Hepatocyte (in vitro differentiated cells): Measurements from ENCODE around the gene ABTB1. TPM values are rescaled to one million over a fixed set of nuclear protein-coding genes. Genes with fewer than 3 reads are reported as not detected.

Experiments
- DNase-seq: peaks from one replicate; pipeline ENCODE4 v3.0.0-alpha.2; 2016; ENCODE audit warnings: low spot score
- H2AFZ ChIP-seq: fragments of 200-600 bp; sonication (generic); 2 replicates; pipeline ENCODE4 v1.6.0; 2016; ENCODE audit warnings: antibody characterized with exemption, mild to moderate bottlenecking
- H3K27ac ChIP-seq: fragments of 200-600 bp; sonication (generic); 2 replicates; pipeline ENCODE4 v1.5.1; 2016; ENCODE audit warnings: mild to moderate bottlenecking
- H3K27me3 ChIP-seq: fragments of 200-600 bp; sonication (generic); 2 replicates; pipeline ENCODE4 v1.6.1; 2016
- H3K36me3 ChIP-seq: fragments of 200-600 bp; sonication (generic); replicated peaks from 2 replicates; pipeline ENCODE4 v1.5.1; 2016; ENCODE audit warnings: low read depth; ENCODE audit not compliant: insufficient read depth
- H3K4me1 ChIP-seq: fragments of 200-600 bp; sonication (generic); 2 replicates; pipeline ENCODE4 v1.5.1; 2016; ENCODE audit warnings: mild to moderate bottlenecking, moderate library complexity; ENCODE audit not compliant: insufficient read depth
- H3K4me2 ChIP-seq: fragments of 200-600 bp; sonication (generic); 2 replicates; pipeline ENCODE4 v1.6.0; 2016
- H3K4me3 ChIP-seq: fragments of 200-600 bp; sonication (generic); 2 replicates; pipeline ENCODE4 v1.5.1; 2016; ENCODE audit warnings: mild to moderate bottlenecking
- H3K79me2 ChIP-seq: fragments of 200-600 bp; sonication (generic); 2 replicates; pipeline ENCODE4 v1.6.0; 2017; ENCODE audit warnings: mild to moderate bottlenecking
- H3K9me2 ChIP-seq: fragments of 200-600 bp; sonication (generic); replicated peaks from 2 replicates; pipeline ENCODE4 v1.6.0; 2017; ENCODE audit warnings: mild to moderate bottlenecking; ENCODE audit not compliant: insufficient read depth
- H3K9me3 ChIP-seq: fragments of 200-600 bp; sonication (generic); 2 replicates; pipeline ENCODE4 v1.5.1; 2016; ENCODE audit warnings: low read depth, mild to moderate bottlenecking
- H4K20me1 ChIP-seq: fragments of 200-600 bp; sonication (generic); 2 replicates; pipeline ENCODE4 v1.6.0; 2016; ENCODE audit warnings: mild to moderate bottlenecking; ENCODE audit not compliant: insufficient read depth, poor library complexity, severe bottlenecking
- EZH2 ChIP-seq: fragments of 200-600 bp; sonication (generic); IDR thresholded peaks from 2 replicates; pipeline ENCODE4 v1.6.1; 2016; ENCODE audit warnings: antibody characterized with exemption, mild to moderate bottlenecking, borderline replicate concordance
- EZH2phosphoT487 ChIP-seq: fragments of 200-600 bp; sonication (generic); IDR thresholded peaks from one replicate; pipeline ENCODE4 v1.6.1; 2018; ENCODE audit warnings: antibody characterized with exemption, mild to moderate bottlenecking, low read depth, moderate library complexity; ENCODE audit not compliant: unreplicated experiment, severe bottlenecking
- WGBS: methylation state at CpG from one replicate; pipeline ENCODE4 v1.1.6; 2016; ENCODE audit warnings: low lambda C conversion rate; ENCODE audit errors: missing lambda C conversion rate; 5-methylcytosine and 5-hydroxymethylcytosine counted together
- polyA plus RNA-seq: library from polyadenylated mRNA; unstranded; fragments of >200 nt; fragmentation: Nextera tagmentation; extraction: Ambion mirVana; gene quantifications from 2 replicates; pipeline ENCODE4 v1.2.1, GENCODE V29; 2016
- total RNA-seq: library from RNA; depleted of rRNA; stranded (reverse); fragments of >200 nt; gene quantifications from 2 replicates; pipeline ENCODE4 v1.2.3, GENCODE V29; 2014
- TF ChIP-seq, protein P1 (sequence below): fragments of 200-600 bp; sonication (generic); IDR thresholded peaks from 2 replicates; pipeline ENCODE4 v1.5.1; 2016; ENCODE audit warnings: antibody characterized with exemption, mild to moderate bottlenecking; ENCODE audit not compliant: poor library complexity

ABTB1 gene
- total and polyA plus RNA-seq, 2 experiments from 2014 or later, result 4.7 to 13.8 TPM

DNA sequence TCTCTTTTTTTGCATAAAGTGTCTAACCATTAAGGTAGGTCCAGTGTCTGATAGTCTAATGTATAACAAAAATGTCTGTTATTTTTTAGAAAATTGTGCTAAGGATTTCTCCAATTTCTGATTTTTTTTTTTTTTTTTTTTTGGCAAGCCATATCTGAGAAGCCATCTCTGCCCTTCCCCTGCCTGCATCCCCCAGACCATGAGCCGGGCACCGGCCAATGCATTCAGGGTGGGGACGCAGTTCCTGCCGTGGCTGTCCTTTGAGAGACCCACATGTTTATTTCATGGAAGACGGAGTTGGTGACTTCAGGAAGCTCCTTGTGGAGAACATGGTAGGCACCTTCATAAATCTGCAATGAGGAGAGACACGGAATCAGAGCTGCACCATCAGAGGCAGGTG, 19.2 kb downstream of the ABTB1 start:
- no peaks in the 10 kb centered on the region for H3K36me3 ChIP-seq
- DNase-seq, result no peak
- H3K27ac ChIP-seq, result no peak overlapping the region
- no peak overlapping the region for H3K4me3 ChIP-seq
- no peaks in the 10 kb centered on the region for H4K20me1 ChIP-seq
- no peaks in the 10 kb centered on the region for H3K79me2 ChIP-seq
- no peak for TF ChIP-seq EZH2
- TF ChIP-seq, protein P1, sequence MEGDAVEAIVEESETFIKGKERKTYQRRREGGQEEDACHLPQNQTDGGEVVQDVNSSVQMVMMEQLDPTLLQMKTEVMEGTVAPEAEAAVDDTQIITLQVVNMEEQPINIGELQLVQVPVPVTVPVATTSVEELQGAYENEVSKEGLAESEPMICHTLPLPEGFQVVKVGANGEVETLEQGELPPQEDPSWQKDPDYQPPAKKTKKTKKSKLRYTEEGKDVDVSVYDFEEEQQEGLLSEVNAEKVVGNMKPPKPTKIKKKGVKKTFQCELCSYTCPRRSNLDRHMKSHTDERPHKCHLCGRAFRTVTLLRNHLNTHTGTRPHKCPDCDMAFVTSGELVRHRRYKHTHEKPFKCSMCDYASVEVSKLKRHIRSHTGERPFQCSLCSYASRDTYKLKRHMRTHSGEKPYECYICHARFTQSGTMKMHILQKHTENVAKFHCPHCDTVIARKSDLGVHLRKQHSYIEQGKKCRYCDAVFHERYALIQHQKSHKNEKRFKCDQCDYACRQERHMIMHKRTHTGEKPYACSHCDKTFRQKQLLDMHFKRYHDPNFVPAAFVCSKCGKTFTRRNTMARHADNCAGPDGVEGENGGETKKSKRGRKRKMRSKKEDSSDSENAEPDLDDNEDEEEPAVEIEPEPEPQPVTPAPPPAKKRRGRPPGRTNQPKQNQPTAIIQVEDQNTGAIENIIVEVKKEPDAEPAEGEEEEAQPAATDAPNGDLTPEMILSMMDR, result no peak
- no peak for TF ChIP-seq EZH2phosphoT487
- no peak overlapping the region for H3K4me2 ChIP-seq
- H3K9me3 ChIP-seq, result no peaks in the 10 kb centered on the region
- WGBS, result 94% methylated on average over 6 of the region's 6 CpGs
- peaks cover 28% of the 10 kb centered on the region for H3K4me1 ChIP-seq
- no peaks in the 10 kb centered on the region for H3K27me3 ChIP-seq
- no peak overlapping the region for H2AFZ ChIP-seq
- no peaks in the 10 kb centered on the region for H3K9me2 ChIP-seq

DNA sequence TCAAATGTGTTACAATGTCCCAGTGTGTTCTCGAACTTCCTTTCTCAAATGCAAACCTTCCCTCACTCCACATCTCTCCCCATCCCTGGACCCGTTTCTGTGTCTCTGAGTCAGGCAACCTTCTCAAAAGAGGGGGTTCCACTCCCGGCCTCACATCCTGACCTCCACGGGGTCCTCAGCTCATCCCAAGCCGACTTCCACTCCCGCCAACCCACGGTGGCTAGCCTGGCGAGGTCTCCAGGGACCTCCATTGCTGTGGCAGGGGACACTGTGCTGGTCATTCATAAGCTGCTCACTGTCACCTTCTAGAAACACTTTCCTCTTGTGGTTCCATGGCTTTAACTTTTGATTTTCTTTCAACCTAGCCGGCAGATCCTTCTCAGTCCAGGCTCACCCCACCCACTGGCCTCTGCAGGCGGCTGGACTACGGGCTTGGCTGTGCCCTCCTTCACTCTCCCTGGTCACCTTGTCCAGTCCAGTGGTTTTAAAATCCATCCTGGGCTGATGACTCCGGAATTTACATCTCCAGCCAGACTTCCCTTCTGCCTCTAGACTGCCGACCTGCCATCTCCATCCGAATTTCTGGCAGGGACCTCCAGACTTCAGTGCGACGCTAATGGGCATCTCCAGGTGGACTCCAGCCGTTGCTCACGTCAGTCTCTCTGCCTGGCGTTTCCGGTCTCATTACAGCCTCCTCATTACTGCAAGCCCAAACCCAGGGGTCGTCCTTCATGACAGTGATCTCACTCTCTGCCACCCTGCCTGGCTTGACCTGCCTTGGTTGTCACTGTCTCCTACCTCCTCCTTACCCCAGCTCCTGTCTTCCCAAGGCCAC, 20.0 kb downstream of the ABTB1 start:
- Histone ChIP-seq H3K27me3 (no peaks in the 10 kb centered on the region), H3K9me2 (no peaks in the 10 kb centered on the region), H3K27ac (no peak overlapping the region), H3K79me2 (no peaks in the 10 kb centered on the region), H2AFZ (no peak overlapping the region), H3K4me1 (peaks cover 34% of the 10 kb centered on the region), H3K9me3 (no peaks in the 10 kb centered on the region), H3K4me3 (no peak overlapping the region), H3K36me3 (no peaks in the 10 kb centered on the region), H3K4me2 (no peak overlapping the region), H4K20me1 (no peaks in the 10 kb centered on the region)
- no peak for TF ChIP-seq EZH2
- TF ChIP-seq, protein P1, result no peak
- TF ChIP-seq EZH2phosphoT487, result no peak
- WGBS, result 90% methylated on average over 21 of the region's 21 CpGs
- no peak for DNase-seq

DNA sequence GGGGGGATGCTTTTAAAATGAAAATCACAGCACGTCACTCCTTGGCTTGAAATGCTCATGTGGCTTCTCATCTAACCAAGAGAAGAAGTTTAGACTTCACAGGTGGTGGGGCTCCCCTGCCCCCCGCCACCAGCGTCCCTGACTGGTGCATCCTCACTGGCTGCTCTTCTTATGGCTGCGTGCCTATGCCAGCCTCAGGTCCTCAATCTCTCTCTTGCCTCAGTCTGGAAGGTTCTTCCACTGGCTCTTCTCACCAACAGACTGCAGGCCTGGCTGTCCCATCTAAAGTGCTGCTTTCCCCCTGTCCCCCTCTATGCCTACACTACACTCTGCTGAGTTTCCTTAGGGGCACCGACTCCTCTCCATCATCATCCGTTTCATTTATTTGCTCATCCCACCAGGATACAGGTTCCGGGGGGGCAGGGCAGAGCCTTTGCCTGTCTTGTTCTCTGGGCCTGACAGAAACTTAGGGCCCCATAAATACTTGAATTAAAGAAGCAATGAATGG, 20.6 kb downstream of the ABTB1 start:
- peaks cover 36% of the 10 kb centered on the region for H3K4me1 ChIP-seq
- TF ChIP-seq, protein P1, result no peak
- TF ChIP-seq EZH2phosphoT487, result no peak
- no peaks in the 10 kb centered on the region for H3K36me3 ChIP-seq
- H2AFZ ChIP-seq, result no peak overlapping the region
- WGBS, result 91% methylated on average over 7 of the region's 7 CpGs
- no peak for DNase-seq
- no peaks in the 10 kb centered on the region for H4K20me1 ChIP-seq
- no peaks in the 10 kb centered on the region for H3K9me3 ChIP-seq
- no peak overlapping the region for H3K4me2 ChIP-seq
- no peak overlapping the region for H3K4me3 ChIP-seq
- no peaks in the 10 kb centered on the region for H3K79me2 ChIP-seq
- no peaks in the 10 kb centered on the region for H3K27me3 ChIP-seq
- H3K9me2 ChIP-seq, result no peaks in the 10 kb centered on the region
- no peak overlapping the region for H3K27ac ChIP-seq
